Hepatocyte (in vitro differentiated cells): ENCODE measurements around the gene MARCHF2.

Source experiments
- CTCF ChIP-seq: fragments of 200-600 bp; sonication (generic); IDR thresholded peaks from 2 replicates; pipeline ENCODE4 v1.5.1; 2016; ENCODE audit warnings: antibody characterized with exemption, mild to moderate bottlenecking; ENCODE audit not compliant: poor library complexity
- EZH2 ChIP-seq: fragments of 200-600 bp; sonication (generic); IDR thresholded peaks from 2 replicates; pipeline ENCODE4 v1.6.1; 2016; ENCODE audit warnings: antibody characterized with exemption, mild to moderate bottlenecking, borderline replicate concordance
- EZH2phosphoT487 ChIP-seq: fragments of 200-600 bp; sonication (generic); IDR thresholded peaks from one replicate; pipeline ENCODE4 v1.6.1; 2018; ENCODE audit warnings: antibody characterized with exemption, mild to moderate bottlenecking, low read depth, moderate library complexity; ENCODE audit not compliant: unreplicated experiment, severe bottlenecking

GRCh38 chr19:8438236-8438635 is 25.1 kb downstream of the MARCHF2 start:
- TF ChIP-seq CTCF: no peak
- TF ChIP-seq EZH2phosphoT487: no peak
- no peak for TF ChIP-seq EZH2
